NCI-H446 treated with DMSO at 0.1 percent for 48 hours (cell line): Measurements from ENCODE around the gene SSH3.
A peak's percentile ranks its signal among the peaks of the same experiment; 100 is the strongest.

Experiments
- DNase-seq: peaks from one replicate; lab custom pipeline; 2025; lab: John Stamatoyannopoulos, UW

The SSH3 gene

DNA sequence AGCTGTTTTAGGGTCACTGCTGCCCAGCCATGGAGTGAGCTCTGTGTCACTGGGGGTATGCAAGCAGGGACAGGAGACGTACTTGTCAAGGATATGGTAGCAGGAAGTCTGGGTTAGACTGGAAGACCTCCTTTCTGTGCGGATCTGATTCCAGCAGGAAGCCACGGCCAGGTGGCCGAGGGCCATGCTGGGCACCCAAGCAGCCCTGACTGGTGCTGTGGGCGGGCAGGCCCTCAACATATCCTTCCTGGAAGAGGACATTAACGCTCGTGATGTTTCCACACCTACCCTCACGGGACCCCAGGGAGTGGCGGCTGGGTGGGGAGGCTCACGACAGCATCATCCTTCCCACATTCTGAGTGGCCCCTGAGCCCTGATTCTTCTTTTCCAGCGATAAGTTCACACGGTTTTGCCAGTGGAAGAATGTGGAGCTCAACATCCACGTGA, 23.0 kb upstream of the SSH3 start:
- DNase-seq, result no peak

DNA sequence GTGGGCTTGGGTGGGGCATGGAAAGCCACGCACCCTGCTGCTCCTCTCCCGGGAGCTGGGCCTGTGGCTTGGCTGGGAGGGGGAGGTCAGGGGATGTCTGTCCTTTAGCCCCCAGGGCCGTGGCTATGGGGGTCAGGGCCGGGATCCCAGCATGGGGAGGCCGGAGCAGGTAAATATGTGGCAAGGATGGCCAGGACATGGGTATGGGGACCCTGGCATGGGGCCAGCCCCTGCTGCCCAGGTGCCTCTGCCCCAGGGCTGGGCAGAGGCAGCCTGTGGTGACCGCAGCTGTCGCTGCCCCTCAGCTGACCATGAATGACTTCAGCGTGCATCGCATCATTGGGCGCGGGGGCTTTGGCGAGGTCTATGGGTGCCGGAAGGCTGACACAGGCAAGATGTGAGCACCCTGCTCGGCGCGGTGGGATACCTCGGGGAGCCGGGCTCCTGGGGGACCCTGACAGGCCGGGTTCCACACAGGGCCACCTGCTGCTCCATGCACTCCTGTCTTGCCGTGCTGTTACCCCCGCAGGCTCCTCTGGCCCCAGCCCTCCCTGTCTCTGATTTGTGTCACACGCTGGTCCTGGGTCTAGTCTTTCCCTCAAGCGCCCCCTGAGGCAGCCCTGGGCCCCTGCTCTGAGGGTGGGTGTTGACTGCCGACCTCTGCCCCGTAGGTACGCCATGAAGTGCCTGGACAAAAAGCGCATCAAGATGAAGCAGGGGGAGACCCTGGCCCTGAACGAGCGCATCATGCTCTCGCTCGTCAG, 22.4 kb upstream of the SSH3 start:
- no peak for DNase-seq

DNA sequence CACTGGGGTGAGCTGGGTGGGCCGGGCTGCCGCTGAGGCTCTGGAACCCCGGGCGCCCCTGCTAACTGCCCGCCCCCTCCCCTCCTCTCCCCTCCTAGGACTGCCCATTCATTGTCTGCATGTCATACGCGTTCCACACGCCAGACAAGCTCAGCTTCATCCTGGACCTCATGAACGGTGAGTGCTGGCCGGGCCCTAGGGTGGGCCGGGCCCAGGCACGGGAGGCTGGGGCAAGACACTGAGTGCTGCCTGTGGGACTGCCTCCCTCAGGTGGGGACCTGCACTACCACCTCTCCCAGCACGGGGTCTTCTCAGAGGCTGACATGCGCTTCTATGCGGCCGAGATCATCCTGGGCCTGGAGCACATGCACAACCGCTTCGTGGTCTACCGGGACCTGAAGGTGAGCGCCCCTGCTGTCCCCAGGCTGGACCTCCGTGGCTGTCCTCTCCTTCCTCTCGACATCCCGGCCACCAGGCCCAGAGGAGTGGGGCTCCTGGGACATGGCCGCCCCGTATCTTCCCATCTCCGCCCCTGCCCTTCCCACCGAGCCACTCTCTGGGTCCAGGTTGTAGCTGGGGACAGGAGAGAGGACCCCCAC, 21.7 kb upstream of the SSH3 start:
- no peak for DNase-seq

DNA sequence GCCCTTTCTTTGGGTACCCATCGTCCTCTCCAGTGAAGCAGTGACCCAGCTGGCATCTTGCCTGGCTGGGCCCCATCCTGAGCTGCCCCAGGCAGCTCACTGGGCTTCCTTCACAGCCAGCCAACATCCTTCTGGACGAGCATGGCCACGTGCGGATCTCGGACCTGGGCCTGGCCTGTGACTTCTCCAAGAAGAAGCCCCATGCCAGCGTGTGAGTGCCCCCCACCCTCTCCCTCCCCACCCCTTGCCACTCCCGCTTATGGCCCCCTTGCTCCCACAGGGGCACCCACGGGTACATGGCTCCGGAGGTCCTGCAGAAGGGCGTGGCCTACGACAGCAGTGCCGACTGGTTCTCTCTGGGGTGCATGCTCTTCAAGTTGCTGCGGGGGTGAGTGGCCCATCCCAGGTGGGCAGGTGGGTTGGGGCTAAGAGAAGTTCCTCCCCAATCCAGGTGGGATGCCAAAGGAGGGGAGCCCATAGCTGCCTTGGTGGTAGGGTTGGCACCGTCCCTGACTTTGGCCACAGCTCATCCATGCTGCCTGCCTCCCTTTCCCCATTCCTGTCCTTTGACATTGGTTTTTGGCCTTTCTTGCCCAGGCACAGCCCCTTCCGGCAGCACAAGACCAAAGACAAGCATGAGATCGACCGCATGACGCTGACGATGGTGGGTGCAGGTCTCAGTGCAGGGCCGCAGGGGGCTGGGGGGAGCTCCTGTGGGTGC, 21.0 kb upstream of the SSH3 start:
- DNase-seq, result no peak

DNA sequence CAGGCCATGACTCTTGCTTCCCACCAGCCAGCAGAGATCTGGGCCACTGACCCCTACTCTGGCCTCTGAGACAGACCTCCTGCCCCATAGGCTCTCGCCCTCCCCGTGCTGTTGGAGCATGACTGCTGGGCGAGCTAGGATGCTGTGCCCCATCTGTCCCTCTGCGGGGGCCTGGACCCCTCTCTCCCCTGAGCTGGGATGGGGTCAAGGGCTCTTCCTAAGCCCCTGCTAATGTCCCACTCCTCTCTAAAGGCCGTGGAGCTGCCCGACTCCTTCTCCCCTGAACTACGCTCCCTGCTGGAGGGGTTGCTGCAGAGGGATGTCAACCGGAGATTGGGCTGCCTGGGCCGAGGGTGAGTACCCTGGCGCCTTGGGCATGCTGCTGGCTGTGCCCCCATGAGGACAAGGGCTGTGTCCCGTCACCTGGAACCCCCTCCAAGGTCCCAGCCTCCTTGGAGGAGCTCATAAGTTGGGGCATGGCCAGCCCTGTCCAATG, 20.4 kb upstream of the SSH3 start:
- no peak for DNase-seq

DNA sequence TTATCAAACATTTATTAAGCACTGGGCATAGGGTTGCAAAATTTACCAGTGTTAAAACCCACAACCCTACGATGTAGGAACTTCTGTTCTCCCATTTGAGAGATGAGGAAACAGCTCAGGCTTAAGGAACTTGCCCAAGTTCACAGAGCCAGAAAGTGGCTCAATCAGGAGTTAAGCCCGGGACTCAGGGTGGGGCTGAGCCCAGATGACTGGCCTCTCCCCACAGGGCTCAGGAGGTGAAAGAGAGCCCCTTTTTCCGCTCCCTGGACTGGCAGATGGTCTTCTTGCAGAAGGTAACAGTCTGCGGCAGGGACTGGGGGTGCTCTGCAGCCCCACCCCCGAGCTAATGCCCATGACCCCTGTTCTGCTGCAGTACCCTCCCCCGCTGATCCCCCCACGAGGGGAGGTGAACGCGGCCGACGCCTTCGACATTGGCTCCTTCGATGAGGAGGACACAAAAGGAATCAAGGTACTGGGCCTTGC, 19.8 kb upstream of the SSH3 start:
- DNase-seq, result no peak

DNA sequence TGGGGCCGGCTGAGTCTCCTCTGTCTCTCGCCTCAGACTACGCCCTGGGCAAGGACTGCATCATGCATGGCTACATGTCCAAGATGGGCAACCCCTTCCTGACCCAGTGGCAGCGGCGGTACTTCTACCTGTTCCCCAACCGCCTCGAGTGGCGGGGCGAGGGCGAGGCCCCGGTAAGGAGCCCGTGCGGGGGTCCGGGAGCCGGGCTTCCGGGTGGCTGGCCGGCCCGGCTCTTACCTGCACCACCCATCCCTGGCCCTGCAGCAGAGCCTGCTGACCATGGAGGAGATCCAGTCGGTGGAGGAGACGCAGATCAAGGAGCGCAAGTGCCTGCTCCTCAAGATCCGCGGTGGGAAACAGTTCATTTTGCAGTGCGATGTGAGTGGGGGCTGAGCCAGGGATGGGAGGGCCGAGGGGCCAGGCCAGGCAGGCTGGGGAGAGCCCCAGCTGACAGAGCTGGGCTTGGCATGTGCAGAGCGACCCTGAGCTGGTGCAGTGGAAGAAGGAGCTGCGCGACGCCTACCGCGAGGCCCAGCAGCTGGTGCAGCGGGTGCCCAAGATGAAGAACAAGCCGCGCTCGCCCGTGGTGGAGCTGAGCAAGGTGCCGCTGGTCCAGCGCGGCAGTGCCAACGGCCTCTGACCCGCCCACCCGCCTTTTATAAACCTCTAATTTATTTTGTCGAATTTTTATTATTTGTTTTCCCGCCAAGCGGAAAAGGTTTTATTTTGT, 18.4 kb upstream of the SSH3 start:
- DNase-seq, result no peak

DNA sequence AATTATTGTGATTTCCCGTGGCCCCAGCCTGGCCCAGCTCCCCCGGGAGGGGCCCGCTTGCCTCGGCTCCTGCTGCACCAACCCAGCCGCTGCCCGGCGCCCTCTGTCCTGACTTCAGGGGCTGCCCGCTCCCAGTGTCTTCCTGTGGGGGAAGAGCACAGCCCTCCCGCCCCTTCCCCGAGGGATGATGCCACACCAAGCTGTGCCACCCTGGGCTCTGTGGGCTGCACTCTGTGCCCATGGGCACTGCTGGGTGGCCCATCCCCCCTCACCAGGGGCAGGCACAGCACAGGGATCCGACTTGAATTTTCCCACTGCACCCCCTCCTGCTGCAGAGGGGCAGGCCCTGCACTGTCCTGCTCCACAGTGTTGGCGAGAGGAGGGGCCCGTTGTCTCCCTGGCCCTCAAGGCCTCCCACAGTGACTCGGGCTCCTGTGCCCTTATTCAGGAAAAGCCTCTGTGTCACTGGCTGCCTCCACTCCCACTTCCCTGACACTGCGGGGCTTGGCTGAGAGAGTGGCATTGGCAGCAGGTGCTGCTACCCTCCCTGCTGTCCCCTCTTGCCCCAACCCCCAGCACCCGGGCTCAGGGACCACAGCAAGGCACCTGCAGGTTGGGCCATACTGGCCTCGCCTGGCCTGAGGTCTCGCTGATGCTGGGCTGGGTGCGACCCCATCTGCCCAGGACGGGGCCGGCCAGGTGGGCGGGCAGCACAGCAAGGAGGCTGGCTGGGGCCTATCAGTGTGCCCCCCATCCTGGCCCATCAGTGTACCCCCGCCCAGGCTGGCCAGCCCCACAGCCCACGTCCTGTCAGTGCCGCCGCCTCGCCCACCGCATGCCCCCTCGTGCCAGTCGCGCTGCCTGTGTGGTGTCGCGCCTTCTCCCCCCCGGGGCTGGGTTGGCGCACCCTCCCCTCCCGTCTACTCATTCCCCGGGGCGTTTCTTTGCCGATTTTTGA, 17.5 kb upstream of the SSH3 start:
- no peak for DNase-seq

DNA sequence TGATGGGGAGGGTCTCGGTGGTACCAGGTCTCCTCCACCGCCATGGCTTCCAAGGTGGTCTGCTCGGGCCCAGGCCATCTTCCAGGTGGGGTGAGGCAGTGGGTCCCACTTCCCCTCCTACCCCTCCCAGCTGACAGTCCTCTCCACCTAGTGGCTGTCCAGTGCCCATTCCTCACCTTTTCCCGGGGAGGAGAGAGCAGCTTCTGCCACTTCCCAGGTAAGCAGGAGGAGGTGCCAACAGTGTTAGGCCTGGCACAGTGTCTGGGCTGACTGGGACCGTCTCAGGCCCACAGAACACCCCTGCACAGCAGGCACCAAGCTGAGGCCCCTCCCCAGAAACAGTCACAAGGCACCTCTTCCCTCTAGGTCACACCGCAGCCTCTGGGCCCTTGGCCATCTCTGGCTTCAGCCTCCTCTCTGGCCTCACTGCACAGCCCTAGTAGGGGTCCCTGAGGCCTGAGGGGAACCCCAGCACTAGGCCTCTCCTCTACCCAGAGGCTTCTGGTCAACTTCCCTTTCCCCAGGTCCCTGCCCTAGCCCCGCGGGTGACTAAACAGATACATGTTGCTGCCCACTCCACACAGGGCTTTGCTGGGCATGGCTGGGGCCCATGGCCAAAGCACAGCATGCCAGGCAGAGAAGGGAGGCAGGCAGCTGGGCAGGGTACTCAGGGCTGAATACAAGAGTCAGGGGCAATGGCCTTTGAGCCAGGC, 16.6 kb upstream of the SSH3 start:
- no peak for DNase-seq

DNA sequence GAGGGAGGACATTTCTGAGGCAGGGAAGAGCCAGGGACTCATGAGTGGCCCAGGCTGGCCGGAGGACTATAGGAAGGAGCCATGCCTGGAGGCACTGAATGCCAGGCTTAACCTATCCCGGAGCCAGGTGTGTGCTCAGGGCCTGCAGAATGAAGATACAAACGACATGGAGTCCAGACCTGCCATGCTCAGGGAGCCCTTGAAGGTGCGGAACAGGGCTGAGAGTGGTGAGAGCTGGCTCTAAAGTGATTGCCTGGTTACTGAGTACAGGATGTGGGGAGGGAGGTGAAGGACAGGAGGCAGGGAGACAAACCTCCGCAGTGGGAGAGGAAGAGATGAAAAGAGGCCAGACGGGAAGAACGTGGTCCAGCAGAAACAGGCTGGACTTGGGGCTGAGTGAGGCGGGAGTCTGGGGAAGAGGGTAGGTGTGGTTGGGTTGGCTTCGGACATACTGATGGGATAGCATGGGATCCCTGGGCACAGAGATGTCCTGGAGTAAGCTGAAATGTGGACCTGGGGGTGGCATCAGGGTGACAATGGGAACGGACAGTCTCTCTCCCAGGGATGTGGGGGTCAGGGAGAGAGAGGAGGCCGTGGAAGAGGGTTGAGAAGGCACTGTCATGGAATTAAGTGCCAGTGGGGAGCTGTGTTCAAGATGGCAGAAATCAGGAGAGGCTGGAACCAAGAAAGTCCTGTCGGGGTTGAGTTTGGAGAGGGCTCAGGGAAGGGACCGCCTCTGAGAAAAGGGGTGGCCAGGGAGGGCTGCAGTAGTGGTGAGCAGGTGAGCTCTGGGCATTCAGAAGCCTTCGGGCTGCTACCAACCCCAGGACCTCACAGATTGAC, 15.8 kb upstream of the SSH3 start:
- DNase-seq, result no peak

DNA sequence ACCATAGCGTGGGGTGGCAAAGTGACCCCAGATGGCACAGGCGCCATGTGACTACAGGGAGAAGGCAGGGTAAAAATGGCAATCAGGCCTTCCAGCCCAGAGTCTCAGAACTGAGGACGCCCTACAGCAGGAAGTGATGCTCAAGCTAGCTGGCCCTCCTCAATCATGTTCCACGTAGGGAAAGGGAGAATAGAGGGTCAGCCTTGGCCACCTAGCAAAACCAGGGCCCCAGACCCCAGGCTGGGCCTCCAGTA, 15.2 kb upstream of the SSH3 start:
- no peak for DNase-seq

DNA sequence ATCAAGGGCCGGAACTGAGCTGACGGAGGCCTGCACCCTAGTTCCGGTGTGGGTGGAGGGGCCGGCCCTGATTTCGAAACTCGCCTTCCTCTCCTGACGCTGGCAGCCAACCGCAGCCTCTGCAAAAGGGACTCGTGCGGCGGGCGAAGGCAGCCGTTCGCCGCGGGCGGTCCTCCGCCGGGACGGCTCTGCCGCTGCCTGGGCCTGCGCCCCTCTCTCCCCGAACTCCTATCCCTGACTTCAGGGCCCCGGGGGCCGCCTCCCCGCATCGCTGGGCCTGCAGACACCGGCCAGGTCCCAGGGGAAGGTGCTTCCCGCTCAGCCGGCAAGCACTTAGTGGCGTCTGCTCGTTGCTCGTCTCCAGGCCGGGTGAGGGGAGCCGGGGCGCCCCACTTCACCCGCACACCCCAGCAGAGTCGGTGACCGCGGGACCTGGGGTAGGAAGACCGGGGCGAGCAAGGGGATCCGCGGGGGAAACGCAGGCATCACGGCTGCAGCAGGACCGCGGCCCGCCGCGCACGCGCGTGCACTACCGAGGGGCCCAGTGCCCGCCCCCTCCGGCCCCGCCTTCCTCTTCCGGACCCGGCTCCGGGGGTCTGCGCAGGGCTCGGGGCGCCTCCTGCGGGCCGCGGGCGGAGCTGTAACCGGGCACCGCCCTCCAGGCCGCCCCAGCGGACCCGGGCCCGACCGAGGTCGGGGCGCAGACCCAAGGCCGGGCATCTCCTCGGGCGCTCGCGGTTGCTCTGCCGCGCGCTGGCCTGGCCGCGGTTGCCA, 14.7 kb upstream of the SSH3 start:
- peak; percentile 59 for DNase-seq

DNA sequence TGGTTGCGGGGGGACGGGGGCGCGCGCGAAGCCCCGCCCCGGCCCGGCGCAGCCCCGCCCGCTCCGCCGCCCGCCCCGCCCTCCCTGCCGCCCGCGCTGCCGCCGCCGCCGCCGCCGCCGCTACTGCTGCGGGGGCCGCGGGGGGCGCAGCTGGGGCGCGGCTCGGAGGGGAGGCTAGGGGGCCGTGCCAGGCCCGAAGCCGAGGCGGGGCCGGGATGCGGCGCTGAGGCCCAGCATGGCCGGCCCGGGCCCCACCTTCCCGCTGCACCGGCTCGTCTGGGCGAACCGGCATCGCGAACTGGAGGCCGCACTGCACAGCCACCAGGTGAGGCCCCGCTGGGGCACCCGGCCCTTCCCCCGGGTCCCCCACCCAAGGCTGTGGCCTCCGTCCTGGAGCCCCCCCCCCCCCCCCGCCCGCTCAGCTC, 14.1 kb upstream of the SSH3 start, which contains the start of gene ANKRD13D:
Gene ANKRD13D (plus strand): TSS at position 78 of the 425 bp plus-strand sequence. CDS start 158 bp downstream, at position 236.
- no peak for DNase-seq

DNA sequence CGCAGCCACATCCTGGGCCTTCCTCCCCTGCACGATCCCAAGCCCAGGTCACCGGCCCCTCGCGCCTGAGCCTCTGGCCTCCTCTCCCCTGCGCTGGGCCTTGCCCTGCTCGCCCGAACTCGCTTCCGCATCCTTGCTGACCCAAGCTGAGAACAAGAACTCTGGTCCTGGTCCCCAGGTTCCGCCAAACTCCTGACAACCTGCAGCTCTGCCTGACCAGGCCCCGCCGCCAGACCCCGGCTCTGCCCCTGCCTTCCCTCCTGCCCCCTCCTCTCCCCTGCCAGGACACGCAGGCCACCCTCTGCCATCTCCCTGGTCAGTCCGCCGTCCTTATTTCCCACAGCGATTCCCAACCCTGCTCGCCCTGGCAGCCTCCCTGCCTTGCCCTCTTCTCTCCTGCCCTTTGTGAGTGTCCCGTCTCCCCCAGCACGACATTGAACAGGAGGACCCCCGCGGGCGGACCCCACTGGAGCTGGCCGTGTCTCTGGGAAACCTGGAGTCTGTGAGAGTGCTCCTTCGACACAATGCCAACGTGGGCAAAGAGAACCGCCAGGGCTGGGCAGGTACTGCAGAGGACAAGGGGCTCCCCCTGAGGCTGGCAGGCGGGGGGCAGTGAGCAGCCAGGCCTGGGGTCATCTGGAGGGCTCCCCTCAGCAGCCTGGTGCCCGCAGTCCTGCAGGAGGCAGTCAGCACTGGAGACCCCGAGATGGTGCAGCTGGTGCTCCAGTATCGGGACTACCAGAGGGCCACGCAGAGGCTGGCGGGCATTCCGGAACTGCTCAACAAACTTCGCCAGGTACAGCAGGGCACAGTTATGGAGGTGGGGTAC, 13.5 kb upstream of the SSH3 start:
- DNase-seq, result no peak

DNA sequence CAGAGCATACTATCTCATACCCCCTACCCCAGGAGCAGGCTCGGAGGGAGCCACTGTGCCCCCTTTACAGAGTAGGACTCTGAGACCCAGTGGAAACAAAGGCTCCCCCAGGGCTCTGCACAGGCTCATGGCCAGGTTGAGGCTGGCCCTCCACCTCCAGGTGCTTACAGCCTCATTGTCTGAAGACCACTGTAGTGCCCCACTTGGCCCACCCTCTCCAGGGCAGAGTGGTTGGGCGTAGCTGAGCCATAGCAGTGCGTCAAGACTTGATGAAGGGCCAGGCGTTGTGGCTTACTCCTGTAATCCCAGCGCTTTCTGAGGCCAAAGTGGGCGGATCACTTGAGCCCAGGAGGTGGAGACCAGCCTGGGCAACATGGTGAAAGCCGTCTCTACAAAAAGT, 12.5 kb upstream of the SSH3 start:
- no peak for DNase-seq

DNA sequence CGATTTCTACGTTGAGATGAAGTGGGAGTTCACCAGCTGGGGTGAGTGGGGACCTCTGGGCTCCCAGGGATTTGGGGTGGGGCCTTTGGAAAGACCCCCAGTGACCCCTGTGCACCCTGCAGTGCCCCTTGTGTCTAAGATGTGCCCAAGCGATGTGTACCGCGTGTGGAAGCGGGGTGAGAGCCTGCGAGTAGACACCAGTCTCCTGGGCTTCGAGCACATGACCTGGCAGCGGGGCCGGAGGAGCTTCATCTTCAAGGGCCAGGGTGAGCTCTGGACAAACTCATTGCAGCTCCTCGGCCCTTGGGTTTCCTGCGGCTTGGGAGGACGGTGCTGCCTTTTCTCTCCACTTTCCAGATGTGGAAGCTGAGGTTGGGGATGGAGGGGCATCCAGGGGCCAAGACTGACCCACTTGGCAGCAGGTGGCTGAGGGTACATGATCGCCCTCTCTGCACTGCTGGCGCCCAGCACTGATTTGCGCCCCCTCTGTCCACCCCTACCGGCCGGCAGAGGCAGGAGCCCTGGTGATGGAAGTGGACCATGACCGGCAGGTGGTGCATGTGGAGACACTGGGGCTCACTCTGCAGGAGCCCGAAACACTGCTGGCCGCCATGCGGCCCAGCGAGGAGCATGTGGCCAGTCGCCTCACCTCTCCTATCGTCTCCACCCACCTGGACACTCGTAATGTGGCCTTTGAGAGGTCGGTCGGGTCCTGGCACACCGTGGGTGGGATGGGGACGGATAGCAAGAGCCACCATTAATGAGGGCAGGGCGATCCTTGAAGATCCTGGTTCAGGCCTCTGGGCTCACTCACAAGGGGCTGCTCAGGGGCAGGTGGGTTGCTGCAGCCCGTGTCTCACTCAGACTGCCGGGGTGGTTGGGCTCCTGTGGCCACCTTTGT, 11.6 kb upstream of the SSH3 start:
- DNase-seq, result no peak

DNA sequence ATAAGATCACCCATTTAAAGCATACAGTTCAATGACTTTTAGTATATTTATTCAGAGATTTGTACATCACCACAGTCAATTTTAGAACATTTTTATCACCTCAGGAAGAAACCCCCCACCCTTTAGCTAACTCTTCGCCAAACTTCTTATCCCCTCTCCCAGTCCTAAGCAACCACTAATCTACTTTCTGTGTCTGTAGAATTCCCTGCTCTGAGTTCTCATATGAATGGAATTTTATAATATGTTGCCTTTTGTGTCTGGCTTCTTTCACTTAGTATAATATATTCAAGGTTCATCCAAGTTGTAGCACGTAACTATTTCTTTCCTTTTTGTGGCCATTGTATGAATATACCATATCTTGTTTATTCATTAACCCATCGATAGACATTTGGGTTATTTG, 10.7 kb upstream of the SSH3 start:
- no peak for DNase-seq
